Activated T-cell treated with anti-CD3 and anti-CD28 coated beads, Interleukin-2, amount 50 U/mL, for 1 hour (primary cell): ENCODE measurements around the gene FMO3.

Experiments
- DNase-seq: peaks from one replicate; pipeline ENCODE4 v3.0.0-alpha.2; 2020

FMO3 gene

GRCh38 chr1:171160639-171161354 lies 70.1 kb downstream of the FMO3 start:
- no peak for DNase-seq

- no peak for DNase-seq
Observed at GRCh38 chr1:171161431-171161830, 70.7 kb downstream of the FMO3 start.

- no peak for DNase-seq
Observed at GRCh38 chr1:171166361-171166760, 75.7 kb downstream of the FMO3 start.
